ENCODE results near the gene COPS2. TPM values are rescaled to one million over a fixed set of nuclear protein-coding genes. Genes with fewer than 3 reads are reported as not detected.
A peak's percentile ranks its signal among the peaks of the same experiment; 100 is the strongest.

COPS2 gene
- polyA plus RNA-seq, 1 experiment, result 135 TPM

DNA sequence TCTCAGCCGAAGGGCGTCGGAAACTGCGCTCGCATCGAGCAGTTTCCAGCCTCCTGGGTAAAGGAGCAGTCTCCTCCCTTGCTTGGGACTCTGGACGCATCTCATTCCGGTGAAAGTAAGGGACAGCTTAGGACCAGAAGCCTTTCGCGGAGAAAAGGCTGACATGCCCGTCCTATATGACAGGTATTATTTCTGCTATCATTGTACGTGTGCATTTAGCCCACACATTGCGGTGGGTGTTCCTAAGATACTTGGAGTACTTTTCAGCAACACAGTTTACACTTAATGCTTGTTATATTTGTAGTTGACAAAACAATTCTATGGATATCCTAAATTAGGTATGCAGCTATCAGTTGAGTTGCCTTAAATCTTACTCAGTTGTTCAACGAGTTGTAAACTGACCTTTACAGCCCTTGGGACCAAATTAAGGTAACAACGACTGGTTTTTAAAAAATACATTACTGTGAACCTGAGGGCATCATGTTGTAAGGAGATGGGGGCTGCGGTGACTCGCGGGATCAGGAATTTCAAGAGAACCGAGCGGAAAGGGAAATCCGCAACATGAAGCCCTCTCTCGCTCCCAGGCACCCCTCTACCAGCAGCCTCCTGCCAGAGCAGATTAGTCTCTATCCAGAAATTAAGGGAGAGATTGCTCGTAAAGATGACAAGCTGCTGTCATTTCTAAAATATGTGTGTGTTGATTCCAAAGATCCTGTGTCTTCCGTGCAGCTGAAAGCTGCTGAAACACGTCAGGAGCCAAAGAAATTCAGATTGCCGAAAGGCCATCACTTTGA, 632 bp upstream of the COPS2 start:
- no peak for DNase-seq (ENCODE audit: low read depth, low spot score)
- Histone ChIP-seq H3K27ac (ENCODE audit: low read depth, low read length) (no peak overlapping the region), H3K4me3 (ENCODE audit: low read depth, low read length) (peak overlapping the region; percentile 99), H3K9me3 (ENCODE audit: control insufficient read depth, insufficient read depth, low read length) (no peaks in the 10 kb centered on the region; the same call in 1 of the 2 replicates), H3K27me3 (ENCODE audit: control insufficient read depth, insufficient read depth, low read length) (no peaks in the 10 kb centered on the region)
- TF ChIP-seq CTCF (IDR thresholded peaks at IDR 0.05; ENCODE audit: low read depth, low read length), result no peak
- ChIA-PET POLR2A (interaction anchor here (0.7 to 1.3 kb wide), 6 partner anchors 10 to 267 kb away, joined by 3 to 11 read pairs (median 4); partner anchors contain the start of genes GALK2 and SECISBP2L), CTCF (interaction anchor here (0.6 to 3.1 kb wide), 6 partner anchors 9 to 798 kb away, joined by 3 to 15 read pairs (median 4); partner anchors contain the start of gene FGF7)

DNA sequence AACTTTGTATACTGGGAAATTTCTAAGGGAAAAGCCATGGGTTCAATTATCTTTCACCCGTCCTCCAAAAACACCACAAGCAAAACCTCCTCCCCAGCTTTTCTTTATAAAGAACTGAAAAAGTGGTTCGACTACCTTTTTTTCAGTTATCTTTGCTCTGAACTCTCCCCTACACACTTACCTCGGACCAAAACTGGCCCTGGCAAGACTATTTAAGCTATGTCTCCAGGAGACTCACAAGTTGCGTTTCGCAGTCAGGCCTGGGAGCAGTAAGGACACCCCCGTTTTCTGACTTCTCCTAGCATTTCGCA, 645 bp downstream of the COPS2 start:
- Histone ChIP-seq H3K27ac (ENCODE audit: low read depth, low read length) (peak overlapping the region; percentile 58), H3K27me3 (ENCODE audit: control insufficient read depth, insufficient read depth, low read length) (no peaks in the 10 kb centered on the region), H3K9me3 (ENCODE audit: control insufficient read depth, insufficient read depth, low read length) (no peaks in the 10 kb centered on the region; the same call in 1 of the 2 replicates), H3K4me3 (ENCODE audit: low read depth, low read length) (peak overlapping the region; percentile 99)
- POLR2A ChIA-PET, result interaction anchor here (1.3 kb wide), 1 partner anchor 9 kb away, joined by 4 read pairs; no protein-coding TSS in a partner anchor
- CTCF ChIA-PET, result interaction anchor here (1.9 to 3.1 kb wide), 2 partner anchors 9 to 268 kb away, joined by 15 read pairs; partner anchors contain the start of gene FGF7
- no peak for DNase-seq (ENCODE audit: low read depth, low spot score)
- TF ChIP-seq CTCF (IDR thresholded peaks at IDR 0.05; ENCODE audit: low read depth, low read length), result no peak

DNA sequence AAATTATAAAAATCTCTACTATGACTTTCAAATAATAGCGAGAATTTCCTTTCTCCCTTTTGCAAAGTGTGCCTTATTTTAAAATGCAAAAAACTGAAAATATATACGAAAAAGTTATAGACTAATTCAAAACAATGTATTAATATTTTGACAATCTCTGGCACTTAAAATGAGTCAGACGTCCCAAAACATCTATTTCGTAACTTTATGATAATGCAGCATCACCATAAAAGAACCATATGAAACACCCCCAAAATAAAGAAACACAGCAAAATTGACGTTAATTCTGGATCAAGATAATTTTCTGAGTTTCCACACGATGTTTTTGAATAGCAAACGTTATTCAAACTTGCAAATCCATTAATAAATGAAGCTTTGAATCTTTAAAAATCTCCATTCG, 1.0 kb downstream of the COPS2 start:
- Histone ChIP-seq H3K4me3 (ENCODE audit: low read depth, low read length) (peak overlapping the region; percentile 99), H3K27me3 (ENCODE audit: control insufficient read depth, insufficient read depth, low read length) (no peaks in the 10 kb centered on the region), H3K27ac (ENCODE audit: low read depth, low read length) (no peak overlapping the region), H3K9me3 (ENCODE audit: control insufficient read depth, insufficient read depth, low read length) (no peaks in the 10 kb centered on the region; the same call in 1 of the 2 replicates)
- ChIA-PET POLR2A (no interaction called here), CTCF (interaction anchor here (1.9 to 3.1 kb wide), 2 partner anchors 8 to 268 kb away, joined by 15 read pairs; partner anchors contain the start of gene FGF7)
- TF ChIP-seq CTCF (IDR thresholded peaks at IDR 0.05; ENCODE audit: low read depth, low read length), result no peak
- DNase-seq (ENCODE audit: low read depth, low spot score), result no peak

GRCh38 chr15:49152552-49153312, 2.7 kb downstream of the COPS2 start:
- ChIA-PET CTCF (no interaction called here), POLR2A (no interaction called here)
- Histone ChIP-seq H3K27me3 (ENCODE audit: control insufficient read depth, insufficient read depth, low read length) (no peaks in the 10 kb centered on the region), H3K9me3 (ENCODE audit: control insufficient read depth, insufficient read depth, low read length) (no peaks in the 10 kb centered on the region; the same call in 1 of the 2 replicates), H3K27ac (ENCODE audit: low read depth, low read length) (no peak overlapping the region), H3K4me3 (ENCODE audit: low read depth, low read length) (no peak overlapping the region)
- DNase-seq (ENCODE audit: low read depth, low spot score), result no peak
- TF ChIP-seq CTCF (IDR thresholded peaks at IDR 0.05; ENCODE audit: low read depth, low read length), result no peak
